Putamen (tissue), 1 donor: Measurements from ENCODE around the gene SPOUT1.
"Not testable (repeated sequence)": the region's sequence is repeated elsewhere in the genome, so short reads cannot be mapped to it uniquely, and the experiment has no call there.

Source experiments
- DNase-seq: peaks from one replicate; pipeline ENCODE4 v3.0.0-alpha.2; 2016; ENCODE audit warnings: low spot score

SPOUT1 gene, protein sequence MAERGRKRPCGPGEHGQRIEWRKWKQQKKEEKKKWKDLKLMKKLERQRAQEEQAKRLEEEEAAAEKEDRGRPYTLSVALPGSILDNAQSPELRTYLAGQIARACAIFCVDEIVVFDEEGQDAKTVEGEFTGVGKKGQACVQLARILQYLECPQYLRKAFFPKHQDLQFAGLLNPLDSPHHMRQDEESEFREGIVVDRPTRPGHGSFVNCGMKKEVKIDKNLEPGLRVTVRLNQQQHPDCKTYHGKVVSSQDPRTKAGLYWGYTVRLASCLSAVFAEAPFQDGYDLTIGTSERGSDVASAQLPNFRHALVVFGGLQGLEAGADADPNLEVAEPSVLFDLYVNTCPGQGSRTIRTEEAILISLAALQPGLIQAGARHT

DNA sequence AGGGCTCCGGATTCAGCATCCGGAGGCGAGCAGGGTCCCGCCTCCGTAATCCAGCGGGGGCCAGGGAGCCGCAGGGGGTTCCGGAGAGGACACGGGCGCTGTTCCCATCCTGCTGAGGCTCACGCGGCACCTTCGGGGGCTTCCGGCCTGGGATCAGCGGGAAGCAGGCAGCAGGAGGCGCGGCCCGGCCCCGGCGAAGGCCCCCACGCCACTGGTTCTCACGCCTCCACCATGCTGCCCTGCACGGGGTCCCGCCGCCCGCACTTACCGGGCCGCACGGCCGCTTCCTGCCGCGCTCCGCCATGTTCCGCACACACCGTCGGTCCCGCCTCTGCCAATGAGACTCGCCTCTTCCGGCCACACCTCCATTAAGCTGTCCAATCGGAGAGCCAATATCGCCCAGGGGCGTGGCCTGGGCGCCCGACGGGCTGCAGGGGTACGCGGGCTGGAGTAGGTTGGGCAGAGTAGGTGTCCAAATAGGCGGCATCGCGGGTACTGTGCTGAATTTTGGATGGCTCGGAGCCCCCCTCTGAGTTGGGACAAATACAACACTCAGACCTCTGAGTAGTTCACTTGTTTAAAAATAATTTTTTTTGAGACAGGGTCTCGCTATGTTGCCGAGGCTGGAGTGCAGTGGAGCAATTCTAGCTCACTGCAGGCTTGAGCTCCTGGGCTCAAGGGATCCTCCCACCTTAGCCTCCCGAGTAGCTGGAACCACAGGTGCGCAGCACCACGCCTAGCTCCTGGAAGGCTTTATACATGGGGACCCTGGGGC, at the start of gene SPOUT1:
Gene SPOUT1, minus strand, starts transcription at position 318 of the 775 bp plus-strand sequence. Its CDS starts 14 bp downstream, at position 304.
- DNase-seq: peak; percentile 93

DNA sequence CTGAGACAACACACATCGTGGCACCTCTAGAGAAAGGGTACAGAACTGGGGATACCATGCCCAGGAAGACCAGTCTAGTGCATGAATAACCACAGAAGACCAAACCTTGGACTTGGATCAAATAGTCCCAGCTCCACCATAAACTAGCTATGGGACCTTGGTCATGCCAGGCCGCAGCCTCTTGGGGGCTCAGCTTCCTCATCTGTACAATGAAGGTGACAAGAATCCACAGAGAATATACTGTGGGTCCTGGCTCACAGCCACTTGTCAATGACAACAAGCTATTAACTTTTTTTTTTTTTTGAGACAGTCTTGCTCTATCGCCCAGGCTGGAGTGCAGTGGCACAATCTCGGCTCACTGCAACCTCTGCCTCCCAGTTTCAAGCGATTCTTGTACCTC, 48.3 kb upstream of the SPOUT1 start:
- no peak for DNase-seq

DNA sequence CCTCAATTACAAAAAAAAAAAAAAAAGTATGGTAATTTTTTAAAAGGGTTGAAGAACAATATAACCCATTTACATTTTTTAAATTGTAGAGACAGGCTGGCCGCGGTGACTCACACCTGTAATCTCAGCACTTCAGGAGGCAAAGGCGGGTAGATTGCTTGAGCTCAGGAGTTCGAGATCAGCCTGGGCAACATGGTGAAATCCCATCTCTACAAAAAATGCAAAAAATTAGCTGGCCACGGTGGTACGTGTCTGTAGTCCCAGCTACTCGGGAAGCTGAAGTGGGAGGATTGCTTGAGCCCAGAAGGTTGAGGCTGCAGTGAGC, 41.3 kb upstream of the SPOUT1 start:
- DNase-seq: not testable (repeated sequence)

DNA sequence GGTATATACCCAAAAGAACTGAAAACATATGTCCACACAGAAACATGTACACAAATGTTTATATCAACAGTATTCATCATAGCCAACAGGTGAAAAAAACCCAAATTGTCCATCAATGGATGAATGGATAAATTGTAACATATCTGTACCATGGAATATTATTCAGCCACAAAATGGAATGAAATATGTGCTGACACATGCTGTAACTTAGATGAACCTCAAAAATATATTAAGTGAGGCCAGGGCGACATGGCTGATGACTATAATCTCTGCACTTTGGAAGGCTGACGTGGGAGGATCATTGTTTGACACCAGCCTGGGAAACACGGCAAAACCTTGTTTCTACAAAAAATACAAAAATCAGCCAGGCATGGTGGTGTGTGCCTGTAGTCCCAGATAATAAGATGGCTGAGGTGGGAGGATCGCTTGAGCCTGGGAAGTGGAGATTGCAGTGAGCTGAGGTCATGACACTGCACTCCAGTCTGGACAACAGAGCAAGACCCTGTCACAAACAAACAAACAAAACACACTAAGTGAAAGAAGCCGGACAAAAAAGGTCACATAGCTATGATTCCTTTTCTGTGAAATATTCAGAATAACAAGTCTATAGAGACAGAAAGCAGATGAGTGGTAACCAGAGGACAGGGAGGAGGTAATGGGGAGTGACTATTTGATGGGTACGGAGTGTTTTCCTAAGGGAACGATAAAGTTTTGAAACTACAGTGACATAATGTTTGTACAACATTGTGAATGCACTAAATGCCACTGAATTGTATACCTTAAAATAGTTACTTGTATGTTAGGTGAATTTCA, 40.7 kb upstream of the SPOUT1 start:
- no peak for DNase-seq

DNA sequence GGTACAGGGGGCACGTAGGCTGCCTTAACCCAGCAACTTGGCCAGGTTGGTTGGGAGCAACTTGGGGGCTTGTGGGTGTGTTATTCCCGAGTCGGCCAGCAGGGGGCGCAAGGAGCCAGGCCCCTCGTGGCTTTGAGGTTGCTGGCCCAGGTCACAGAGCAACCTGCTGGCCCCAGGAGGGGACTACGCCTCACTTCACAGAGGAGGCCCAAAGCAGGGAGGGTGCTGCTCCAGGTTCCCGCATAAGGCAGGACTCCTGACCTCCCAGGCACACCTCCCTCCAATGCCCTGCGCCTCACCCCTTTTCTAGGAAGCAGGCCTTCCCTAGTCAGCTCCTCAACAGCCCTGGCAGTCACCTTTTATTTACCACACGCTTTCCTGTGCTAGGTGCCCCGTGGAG, 34.1 kb upstream of the SPOUT1 start:
- no peak for DNase-seq

DNA sequence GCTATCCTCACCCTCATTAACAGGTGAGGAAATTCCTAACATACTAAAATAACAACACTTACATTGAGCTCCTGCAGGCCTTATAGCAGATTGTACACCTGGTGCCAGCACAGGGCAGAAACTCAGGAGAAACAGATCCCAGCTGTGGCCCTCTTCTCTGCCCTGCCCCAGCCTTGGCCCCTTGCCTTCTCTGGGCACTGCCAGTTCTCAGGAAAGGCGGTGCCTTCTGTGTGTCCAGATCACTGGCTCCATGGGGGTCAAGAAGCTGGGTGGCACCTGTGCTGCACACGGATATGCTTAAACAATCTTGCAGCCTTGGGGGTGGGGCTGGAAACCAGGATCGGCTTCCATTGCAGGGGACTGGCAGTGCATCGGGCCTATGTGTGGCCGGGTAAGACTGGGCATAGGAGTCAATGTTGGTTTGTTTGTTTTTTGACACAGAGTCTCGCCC, 32.8 kb upstream of the SPOUT1 start:
- no peak for DNase-seq

DNA sequence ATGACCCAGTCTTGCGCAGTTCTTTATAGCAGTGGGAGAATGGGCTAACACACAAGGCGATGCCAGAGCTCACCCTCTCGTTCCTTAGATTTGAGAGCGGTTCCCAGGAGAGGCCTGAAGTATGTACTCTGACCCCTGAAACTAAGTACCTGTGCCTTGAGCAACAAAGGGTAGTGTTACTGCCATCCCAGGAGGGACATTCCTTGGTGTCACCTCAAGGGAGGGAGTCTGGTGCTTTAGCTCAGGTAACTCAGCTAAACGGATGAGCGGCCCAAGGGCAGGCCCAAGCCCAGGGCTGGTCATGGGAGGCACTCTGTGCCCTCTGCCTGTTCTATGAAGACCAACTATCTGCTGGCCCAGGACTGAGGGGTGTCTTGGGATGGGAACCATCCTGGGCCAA, 31.9 kb upstream of the SPOUT1 start:
- no peak for DNase-seq

DNA sequence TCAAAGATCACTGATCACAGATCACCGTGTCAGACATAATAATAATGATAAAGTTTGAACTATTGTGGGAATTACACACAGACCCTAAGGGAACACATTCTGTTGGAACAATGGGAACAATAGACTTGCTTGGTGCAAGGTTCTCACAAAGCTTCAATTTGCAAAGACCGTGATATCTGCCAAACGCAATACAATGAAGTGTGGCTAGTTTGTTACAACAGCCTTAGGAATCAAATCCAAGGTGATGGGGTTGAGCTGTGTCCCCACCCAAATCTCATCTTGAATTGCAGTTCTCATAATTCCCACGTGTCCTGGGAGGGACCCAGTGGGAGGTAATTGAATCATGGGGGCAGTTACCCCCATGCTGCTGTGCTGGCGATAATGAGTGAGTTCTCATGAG, 31.3 kb upstream of the SPOUT1 start:
- DNase-seq: no peak

DNA sequence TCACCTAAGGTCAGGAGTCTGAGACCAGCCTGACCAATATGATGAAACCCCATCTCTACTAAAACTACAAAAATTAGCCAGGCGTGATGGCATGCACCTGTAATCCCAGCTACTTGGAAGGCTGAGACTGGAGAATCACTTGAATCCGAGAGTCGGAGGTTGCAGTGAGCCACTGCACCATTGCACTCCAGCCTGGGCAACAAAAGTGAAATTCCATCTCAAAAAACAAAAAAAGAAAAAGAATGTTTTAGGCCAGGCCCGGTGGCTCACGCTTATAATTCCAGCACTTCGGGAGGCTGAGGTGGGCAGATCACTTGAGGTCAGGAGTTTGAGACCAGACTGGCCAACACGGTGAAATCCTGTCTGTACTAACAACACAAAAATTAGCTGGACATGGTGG, 28.9 kb upstream of the SPOUT1 start:
- not testable (repeated sequence) for DNase-seq

DNA sequence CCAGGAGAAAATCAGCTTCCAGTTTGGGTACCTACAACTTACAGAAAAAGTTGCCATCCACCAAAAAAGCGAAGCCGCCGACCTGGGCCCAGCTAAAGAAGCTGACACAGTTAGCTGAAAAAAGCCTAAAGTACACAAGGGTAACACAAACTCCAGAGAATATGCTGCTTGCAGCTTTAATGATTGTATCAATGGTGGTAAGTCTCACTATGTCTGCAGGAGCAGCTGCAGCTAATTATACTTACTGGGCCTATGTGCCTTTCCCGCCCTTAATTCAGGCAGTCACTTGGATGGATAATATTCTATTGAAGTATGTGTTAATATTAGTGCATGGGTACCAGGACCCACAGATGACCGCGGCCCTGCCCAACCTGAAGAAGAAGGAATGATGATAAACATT, 24.9 kb upstream of the SPOUT1 start:
- DNase-seq: not testable (repeated sequence)

DNA sequence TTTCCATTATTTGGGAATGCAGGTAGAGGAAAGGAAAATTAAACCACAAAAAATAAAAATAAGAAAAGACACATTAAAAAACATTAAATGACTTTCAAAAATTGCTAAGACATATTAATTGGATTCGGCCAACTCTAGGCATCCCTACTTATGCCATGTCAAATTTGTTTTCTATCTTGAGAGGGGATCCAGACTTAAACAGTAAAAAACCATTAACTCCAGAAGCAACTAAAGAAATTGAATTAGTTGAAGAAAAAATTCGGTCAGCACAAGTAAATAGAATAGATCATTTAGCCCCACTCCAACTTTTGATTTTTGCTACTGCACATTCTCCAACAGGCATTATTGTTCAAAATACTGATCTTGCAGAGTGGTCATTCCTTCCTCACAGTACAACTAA, 23.1 kb upstream of the SPOUT1 start:
- not testable (repeated sequence) for DNase-seq

DNA sequence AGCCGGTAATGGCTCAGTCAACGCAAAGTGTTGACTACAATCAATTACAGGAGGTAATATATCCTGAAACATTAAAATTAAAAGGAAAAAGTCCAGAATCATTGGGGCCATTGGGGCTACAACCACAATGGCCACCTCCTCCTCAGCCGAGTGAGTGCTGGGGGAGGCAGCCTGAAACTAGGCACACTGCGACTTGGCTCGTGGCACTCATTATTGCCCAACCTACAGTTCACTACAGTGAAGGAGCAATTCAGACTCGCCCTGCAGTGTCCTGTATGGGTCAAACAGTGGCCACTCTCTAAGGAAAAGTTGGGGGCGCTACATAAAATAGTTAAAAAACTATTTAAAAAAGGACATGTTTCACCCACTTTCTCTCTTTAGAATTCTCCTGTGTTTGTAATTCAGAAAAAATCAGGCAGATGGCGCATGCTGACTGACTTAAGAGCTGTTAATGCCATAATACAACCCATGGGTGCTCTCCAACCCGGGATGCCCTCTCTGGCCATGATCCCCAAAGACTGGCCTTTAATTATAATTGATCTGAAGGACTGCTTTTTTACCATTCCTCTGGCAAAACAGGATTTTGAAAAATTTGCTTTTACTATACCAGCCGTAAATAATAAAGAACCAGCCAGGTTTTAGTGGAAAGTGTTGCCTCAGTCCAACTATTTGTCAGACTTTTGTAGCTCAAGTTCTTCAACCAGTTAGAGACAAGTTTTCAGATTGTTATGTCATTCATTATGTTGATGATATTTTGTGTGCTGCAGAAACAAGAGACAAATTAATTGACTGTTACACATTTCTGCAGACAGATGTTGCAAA, 22.4 kb upstream of the SPOUT1 start:
- DNase-seq: peak; percentile 45

DNA sequence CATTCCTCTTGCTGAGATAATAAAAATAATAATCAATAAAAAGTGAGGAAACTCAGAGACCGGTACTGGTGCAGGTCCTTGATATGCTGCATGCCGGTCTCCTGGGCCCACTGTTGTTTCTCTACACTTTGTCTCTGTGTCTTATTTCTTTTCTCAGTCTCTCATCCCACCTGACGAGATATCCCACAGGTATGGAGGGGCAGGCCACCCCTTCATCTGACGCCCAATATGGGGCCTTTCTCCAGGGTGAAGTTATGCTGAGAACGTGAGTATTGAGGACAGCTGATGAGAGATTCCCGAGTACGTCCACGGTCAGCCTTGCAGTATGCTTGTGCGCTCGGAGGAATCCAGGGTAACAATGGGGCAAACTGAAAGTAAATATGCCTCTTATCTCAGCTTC, 21.4 kb upstream of the SPOUT1 start:
- not testable (repeated sequence) for DNase-seq

DNA sequence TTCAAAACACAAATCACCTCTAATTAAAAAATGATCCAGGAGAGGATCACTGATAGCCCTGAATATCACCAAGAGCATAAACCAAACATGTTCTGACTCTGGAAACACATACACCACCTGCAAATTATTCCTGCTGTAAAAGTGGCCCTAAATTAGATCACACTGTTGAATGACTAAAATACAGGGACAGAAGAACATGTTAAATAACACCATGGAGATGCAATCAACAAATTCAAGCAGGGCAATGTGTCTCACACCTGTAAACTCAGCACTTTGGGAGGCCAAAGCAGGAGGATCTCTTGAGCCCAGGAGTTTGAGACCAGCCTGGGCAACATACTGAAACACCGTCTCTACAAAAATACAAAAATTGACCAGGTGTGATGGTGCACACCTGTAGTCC, 18.2 kb upstream of the SPOUT1 start:
- DNase-seq: no peak

DNA sequence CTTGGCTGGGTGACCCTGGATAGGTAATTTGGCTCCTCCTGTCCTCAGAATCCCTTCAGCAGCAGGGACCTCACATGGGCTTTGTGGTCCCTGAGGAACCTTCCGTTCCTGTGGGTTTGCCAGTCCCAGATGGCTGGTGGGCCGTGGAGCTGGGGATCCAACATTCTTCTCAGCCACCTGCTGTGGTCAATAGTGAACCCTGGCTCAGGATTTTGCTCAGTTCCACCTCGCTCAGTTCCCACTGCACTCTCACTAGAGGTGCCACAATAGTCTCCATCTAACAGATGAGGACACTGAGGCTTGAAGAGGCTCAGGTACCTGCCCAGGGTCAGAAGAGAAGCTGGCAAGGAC, 17.1 kb upstream of the SPOUT1 start:
- DNase-seq: no peak

DNA sequence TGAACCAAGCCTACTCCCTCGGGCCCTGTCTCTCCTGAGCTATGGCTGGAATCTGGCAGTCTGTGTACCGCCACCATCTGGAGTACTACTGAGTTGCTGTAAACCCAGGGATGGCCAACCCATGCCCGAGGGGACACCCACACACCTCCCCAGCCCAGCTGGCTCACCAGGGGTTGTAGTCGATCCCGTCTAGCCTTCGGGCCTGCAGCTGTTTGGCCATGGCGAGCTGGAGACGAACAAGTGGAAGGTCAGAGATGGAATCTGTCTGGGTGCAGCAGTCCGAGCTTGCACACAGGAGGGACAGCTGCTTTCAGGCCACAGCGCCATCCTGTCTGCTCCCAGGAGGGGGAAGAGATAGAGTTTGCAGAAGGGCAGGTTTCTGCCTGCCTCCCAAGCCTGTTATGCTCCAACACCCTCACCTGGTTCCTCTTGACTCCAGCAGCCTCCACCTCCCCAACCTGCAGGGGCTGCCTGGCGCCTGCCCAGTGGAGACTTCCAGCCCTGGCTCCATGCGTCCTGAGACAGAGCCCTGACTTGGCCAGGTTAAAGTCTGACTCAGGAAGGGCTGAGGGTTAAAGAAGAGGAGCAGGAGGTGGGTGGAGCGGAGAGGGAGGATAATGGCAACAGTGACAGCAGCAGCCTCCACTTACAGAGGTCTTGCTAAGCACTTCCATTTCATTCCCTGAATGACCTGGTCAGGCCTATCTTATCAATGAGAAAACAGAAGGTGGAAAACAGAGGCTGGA, 15.8 kb upstream of the SPOUT1 start:
- no peak for DNase-seq

DNA sequence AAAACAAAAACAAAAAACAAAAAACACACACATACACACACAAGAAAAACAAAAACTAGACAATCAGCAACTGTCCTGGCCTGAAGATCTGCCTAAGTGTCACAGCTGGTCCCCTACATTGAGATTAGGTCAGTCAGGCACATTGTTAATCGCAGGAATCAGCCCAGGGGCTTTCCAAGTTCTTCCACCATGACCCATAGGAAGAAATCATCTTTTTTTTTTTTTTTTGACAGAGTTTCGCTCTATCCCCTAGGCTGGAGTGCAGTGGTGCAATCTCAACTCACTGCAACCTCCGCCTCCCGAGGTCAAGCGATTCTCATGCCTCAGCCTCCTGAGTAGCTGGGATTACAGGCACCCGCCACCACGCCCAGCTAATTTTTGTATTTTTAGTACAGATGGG, 13.6 kb upstream of the SPOUT1 start:
- DNase-seq: not testable (repeated sequence)

DNA sequence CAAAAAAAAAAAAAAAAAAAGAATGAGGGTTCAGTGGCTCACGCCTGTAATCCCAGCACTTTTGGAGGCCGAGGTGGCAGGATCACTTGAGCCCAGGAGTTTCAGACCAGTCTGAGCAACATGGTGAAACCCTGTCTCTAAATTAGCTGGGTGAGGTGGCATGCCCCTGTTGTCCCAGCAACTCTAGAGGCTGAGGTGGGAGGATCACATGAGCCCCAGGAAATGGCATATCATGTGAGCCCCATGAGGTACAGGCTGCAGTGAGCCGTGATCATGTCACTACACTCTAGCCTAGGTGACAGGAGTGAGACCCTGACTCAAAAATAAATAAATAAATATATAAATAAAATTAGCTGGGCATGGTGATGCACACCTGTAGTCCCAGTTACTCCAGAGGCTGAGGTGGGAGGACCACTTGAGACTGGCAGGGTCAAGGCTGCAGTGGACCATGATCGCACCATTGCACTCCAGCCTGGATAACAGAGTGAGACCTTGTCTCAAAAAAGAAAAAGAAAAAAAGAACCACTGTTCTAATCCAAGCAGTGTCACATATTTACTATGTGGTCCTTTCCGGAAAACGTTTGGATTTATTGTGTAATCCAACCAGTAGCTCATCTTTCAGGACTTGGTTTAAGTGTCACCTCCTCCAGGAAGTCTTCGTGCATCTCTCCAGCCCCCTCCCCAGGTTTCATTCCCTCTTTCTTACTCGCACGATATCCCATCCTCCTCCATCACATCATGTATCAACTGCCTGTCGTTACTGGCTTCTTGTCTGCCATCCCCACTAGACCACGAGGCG, 12.3 kb upstream of the SPOUT1 start:
- DNase-seq: no peak

DNA sequence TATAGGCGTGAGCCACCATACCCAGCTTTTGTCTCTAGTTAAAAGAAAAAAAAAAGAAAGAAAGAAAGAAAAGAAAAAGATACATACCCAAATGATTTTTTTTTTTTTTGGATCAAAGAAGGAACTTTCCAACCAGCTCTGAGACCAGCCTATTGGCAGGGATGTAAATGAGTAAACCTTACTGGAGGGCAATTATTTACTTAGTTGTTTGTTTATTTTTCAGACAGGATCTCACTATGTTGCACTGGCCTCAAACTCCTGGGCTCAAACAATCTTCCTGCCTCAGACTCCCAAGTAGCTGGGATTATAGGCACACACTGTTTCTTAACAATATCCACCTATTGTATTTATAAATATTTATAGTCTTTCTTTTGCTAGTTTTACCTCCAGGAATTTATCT, 10.9 kb upstream of the SPOUT1 start:
- no peak for DNase-seq

DNA sequence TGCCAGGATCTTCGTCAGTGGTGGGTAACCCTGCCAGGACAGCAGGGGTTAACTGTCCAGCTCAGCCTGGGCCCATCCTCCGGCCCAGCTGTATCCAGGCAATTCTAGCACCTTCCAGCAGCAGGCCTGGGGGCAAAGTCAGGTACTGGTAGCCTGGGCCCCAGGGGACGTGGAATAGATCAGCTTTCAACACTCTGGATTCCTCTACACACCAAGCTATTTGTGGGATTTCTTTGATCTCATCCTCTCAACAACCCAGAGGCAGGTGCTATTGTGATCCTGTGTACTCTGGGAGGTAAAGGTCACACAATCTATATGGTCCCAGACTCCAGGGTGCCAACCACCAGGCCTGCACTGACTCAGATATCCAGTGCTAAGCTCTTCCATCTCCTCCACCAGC, 8.7 kb upstream of the SPOUT1 start:
- DNase-seq: no peak
